SIG-M5 treated with dmso at 0.1 percent for 504 hours (cell line): ENCODE results near the gene MISP.

ENCODE experiments used
- DNase-seq: peaks from one replicate; lab custom pipeline; 2025; ENCODE audit not compliant: unreplicated experiment; lab: John Stamatoyannopoulos, UW

Gene MISP

DNA sequence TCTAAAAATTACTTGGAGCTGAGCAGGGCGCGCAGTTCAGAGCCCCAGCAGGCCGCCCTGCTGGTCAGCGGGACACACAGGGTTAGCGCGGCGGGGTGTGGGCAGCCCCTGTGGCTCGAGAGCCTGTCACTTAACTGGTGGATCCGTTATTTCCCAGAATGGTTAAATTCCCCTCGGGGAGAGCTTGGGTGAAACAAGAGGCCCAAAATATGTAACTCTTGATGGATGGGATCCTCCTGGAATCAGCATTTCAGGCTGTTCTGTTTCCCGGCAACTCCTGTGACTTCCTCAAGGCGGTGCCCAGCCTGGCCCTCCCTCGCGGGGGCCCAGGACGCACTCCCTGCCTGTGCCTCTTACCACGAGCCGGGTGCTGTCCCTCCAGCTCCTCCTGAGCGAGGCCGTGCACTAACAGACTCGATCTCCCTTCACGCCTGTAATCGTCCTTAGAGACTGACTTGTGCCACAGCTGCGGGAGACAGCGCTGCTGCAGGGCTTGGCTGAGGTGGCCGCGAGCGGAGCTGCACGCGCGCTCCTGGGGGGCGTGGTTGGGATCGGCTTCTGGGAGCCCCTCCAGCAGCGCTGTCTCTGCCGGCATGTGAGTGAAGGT, 56.0 kb downstream of the MISP start:
- DNase-seq, result no peak

DNA sequence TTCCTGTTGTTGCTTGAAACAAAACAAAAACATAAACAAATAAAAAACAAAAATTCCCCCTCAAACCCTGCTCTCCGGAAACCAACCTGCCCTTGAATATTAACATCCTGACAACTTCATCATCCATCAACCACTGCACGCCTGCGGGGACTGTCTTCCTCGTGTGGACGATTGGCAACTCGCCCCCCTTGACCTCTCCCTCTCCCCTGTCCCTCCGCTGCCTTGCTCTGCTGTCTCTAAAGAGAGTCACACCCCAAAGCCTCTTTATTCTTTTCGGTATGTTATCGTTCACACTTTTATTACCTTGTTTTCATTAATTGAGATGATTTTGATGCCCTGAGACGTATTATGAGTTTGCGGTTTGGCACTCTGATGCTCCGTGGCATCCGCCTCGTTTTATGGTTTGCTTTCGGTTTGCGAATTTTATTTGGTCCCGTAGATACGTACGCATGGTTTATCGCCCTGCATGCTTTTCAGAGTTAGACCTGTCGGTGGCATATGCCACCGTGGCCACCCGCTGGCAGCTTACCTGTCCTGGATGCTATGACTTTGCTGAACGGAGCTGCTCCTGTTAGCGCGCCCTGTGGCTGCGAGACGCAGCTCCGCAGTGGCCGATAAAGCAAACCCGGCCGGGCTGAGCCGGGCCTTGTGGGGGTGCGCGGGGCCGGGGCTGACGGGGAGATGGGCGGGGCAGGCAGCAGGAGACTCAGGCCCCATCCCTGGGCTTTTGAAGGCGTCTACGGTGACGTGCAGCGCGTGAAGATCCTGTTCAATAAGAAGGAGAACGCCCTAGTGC, 56.9 kb downstream of the MISP start:
- DNase-seq, result no peak

DNA sequence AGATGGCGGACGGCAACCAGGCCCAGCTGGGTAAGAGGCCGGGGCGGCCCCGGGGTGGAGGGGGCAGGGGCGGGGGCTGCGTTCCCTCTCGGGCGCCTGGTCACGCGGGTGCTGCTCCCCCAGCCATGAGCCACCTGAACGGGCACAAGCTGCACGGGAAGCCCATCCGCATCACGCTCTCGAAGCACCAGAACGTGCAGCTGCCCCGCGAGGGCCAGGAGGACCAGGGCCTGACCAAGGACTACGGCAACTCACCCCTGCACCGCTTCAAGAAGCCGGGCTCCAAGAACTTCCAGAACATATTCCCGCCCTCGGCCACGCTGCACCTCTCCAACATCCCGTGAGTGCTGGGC, 57.5 kb downstream of the MISP start:
- no peak for DNase-seq

DNA sequence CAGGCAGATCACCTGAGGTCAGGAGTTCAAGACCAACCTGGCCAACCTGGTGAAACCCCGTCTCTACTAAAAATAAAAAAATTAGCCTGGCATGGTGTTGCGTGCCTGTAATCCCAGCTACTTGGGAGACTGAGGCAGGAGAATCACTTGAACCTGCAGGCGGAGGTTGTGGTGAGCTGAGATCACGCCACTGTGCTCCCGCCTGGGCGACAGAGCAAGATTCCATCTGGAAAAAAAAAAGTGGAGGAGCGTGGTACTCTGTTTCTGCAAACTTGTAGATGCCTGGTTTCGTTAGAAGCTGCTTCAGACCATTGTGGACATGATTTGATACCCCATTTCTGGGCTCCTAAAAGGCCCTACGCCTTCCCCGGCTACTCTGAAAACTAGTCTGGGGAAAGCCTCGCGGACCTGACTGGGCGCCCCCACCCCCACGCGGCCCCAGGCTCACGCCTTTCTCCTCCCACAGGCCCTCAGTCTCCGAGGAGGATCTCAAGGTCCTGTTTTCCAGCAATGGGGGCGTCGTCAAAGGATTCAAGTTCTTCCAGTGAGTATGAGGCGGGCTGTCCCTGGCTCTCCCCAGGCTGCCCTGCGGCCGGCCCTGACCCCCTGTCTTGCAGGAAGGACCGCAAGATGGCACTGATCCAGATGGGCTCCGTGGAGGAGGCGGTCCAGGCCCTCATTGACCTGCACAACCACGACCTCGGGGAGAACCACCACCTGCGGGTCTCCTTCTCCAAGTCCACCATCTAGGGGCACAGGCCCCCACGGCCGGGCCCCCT, 59.4 kb downstream of the MISP start:
- no peak for DNase-seq

DNA sequence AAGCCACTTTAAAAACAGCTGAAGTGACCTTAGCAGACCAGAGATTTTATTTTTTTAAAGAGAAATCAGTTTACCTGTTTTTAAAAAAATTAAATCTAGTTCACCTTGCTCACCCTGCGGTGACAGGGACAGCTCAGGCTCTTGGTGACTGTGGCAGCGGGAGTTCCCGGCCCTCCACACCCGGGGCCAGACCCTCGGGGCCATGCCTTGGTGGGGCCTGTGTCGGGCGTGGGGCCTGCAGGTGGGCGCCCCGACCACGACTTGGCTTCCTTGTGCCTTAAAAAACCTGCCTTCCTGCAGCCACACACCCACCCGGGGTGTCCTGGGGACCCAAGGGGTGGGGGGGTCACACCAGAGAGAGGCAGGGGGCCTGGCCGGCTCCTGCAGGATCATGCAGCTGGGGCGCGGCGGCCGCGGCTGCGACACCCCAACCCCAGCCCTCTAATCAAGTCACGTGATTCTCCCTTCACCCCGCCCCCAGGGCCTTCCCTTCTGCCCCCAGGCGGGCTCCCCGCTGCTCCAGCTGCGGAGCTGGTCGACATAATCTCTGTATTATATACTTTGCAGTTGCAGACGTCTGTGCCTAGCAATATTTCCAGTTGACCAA, 60.1 kb downstream of the MISP start:
- no peak for DNase-seq

DNA sequence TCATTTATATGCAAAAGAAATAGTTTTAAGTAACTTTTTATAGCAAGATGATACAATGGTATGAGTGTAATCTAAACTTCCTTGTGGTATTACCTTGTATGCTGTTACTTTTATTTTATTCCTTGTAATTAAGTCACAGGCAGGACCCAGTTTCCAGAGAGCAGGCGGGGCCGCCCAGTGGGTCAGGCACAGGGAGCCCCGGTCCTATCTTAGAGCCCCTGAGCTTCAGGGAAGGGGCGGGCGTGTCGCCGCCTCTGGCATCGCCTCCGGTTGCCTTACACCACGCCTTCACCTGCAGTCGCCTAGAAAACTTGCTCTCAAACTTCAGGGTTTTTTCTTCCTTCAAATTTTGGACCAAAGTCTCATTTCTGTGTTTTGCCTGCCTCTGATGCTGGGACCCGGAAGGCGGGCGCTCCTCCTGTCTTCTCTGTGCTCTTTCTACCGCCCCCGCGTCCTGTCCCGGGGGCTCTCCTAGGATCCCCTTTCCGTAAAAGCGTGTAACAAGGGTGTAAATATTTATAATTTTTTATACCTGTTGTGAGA, 60.7 kb downstream of the MISP start:
- no peak for DNase-seq

DNA sequence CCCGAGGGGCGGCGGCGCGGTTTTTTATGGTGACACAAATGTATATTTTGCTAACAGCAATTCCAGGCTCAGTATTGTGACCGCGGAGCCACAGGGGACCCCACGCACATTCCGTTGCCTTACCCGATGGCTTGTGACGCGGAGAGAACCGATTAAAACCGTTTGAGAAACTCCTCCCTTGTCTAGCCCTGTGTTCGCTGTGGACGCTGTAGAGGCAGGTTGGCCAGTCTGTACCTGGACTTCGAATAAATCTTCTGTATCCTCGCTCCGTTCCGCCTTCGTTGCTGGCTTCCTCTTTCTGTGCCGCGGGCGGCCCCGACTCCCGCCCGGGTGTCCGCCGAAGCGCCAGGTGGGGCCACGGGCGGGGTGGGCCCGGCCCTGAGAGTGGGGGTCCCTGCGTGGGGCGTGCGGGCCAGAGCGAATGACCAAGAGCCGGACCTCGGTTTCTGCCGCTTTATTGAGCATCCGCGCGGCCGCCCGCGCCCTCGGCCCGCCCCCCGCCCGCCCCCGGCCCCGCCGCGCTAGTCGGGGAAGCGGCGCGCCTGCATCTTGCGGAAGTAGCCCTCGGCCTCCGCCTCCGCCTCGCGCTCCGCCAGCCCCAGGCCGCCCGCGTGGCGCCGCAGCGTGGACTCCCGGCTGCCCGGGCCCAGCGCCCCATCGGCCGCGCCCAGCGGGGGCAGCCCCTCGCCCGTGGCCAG, 61.3 kb downstream of the MISP start:
- no peak for DNase-seq

DNA sequence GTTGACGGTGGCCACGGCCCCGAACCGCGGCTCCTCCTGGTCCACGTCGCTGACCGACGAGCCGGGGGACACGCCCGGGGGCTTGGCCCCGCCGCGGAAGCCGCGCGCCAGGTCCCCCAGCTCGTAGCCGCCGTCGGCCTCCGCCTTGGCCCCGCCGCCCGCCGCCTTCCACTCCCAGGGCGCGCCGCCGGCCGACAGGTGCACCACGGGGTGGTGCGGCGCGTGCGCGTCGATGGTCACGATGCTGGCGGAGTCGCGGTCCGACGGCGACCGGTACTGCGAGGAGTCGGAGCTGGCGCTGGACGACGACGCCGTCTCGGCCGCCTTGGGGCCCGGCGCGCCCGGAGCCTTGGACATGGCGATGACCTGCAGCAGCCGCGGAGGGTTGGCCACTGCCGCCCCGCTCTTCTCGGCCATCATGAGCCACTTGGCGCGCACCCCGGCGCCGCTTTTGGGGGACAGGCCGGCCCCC, 61.9 kb downstream of the MISP start:
- DNase-seq, result no peak

DNA sequence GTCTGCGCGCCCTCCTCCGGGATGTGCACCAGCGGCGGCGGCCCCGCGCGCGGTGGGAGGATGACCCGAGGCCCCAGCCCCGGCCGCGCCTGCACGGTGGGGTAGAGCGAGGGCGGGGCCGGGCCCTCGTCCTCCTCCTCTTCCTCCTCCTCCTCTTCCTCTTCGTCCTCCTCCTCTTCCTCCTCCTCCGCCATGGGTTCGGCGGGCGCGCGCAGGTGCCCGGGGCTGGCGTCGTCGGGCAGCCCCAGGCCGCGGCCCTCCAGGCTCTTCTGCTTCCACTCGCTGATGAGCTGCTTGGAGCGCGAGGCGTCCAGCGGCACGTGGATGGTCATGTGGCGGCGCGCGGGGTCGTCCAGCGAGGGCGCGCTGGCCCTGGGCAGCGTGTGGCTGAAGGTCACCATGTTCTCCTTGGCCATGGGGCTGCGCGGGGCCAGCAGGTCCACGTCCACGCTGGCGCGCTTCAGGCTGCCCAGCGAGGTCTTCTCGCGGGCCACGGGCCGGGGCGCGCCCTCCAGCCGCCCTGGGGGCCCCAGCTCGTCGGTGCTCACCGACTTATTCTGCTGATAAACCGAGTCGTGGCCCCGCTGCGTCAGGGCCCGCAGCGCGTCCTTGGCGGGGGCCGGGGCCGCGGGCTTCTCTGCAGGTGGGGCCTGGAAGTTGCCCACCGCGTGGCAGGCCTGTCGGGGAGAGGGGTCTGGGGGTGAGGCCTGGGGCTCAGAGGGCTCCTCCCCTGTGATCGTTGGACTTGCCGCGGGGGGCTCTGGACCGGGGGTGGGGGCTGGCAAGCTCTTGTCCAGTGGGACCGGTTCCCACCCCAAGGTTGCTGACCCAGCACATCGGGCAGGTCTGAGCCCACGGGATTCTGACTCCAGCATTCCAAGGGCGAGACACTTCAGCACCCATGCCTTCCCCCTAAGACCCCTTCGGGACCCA, 62.6 kb downstream of the MISP start:
- DNase-seq, result no peak
